ENCODE results near the gene CRADD. TPM values are rescaled to one million over a fixed set of nuclear protein-coding genes. Genes with fewer than 3 reads are reported as not detected.

The CRADD gene
- total and polyA plus RNA-seq, 8 donors = 8.4 to 21.4 (median 10.3) TPM

- no peak for ATAC-seq
- H3K9me3 ChIP-seq = no peaks in the 10 kb centered on the region
- intact Hi-C loops (cut with DNase I) = no loop called here
- no peaks in the 10 kb centered on the region for H3K36me3 ChIP-seq
- DNase-seq = no peak
- H3K4me1 ChIP-seq = peaks cover 0 to 7% of the 10 kb centered on the region in 2 donors
- no peaks in the 10 kb centered on the region for H3K27me3 ChIP-seq
- no peak overlapping the region for H3K27ac ChIP-seq
- no peak overlapping the region for H3K4me3 ChIP-seq
- no peak for TF ChIP-seq CTCF (IDR thresholded peaks at IDR 0.05)
Measured at GRCh38 chr12:93896952-93897351, 219.8 kb downstream of the CRADD start.

GRCh38 chr12:93901739-93902138, 224.6 kb downstream of the CRADD start:
- no peak for ATAC-seq
- Histone ChIP-seq H3K27me3 (no peaks in the 10 kb centered on the region), H3K9me3 (no peaks in the 10 kb centered on the region), H3K4me1 (no peaks in the 10 kb centered on the region), H3K4me3 (no peak overlapping the region), H3K36me3 (no peaks in the 10 kb centered on the region), H3K27ac (no peak overlapping the region)
- TF ChIP-seq CTCF (IDR thresholded peaks at IDR 0.05) = no peak
- DNase-seq = no peak
- intact Hi-C loops (cut with DNase I) = no loop called here

GRCh38 chr12:93902192-93902591, 225.0 kb downstream of the CRADD start:
- intact Hi-C loops (cut with DNase I) = no loop called here

GRCh38 chr12:93902736-93903562, 225.8 kb downstream of the CRADD start:
- H3K4me1 ChIP-seq = no peaks in the 10 kb centered on the region
- no peak overlapping the region for H3K4me3 ChIP-seq
- TF ChIP-seq CTCF (IDR thresholded peaks at IDR 0.05) = no peak
- H3K27me3 ChIP-seq = no peaks in the 10 kb centered on the region
- no peak overlapping the region for H3K27ac ChIP-seq
- intact Hi-C loops (cut with DNase I) = no loop called here
- DNase-seq (no peak), ATAC-seq (no peak)
- H3K9me3 ChIP-seq = no peaks in the 10 kb centered on the region
- H3K36me3 ChIP-seq = no peaks in the 10 kb centered on the region

More at GRCh38 chr12:93902192-93902591, 225.0 kb downstream of the CRADD start:
- no peaks in the 10 kb centered on the region for H3K9me3 ChIP-seq
- DNase-seq = no peak
- no peaks in the 10 kb centered on the region for H3K36me3 ChIP-seq
- no peak for TF ChIP-seq CTCF (IDR thresholded peaks at IDR 0.05)
- H3K4me1 ChIP-seq = no peaks in the 10 kb centered on the region
- no peak for ATAC-seq
- H3K4me3 ChIP-seq = no peak overlapping the region
- H3K27me3 ChIP-seq = no peaks in the 10 kb centered on the region
- no peak overlapping the region for H3K27ac ChIP-seq

GRCh38 chr12:93904124-93904523, 226.9 kb downstream of the CRADD start:
- DNase-seq (no peak), ATAC-seq (no peak)
- no peaks in the 10 kb centered on the region for H3K4me1 ChIP-seq
- no peak for TF ChIP-seq CTCF (IDR thresholded peaks at IDR 0.05)
- H3K9me3 ChIP-seq = no peaks in the 10 kb centered on the region
- no peak overlapping the region for H3K27ac ChIP-seq
- no peaks in the 10 kb centered on the region for H3K36me3 ChIP-seq
- intact Hi-C loops (cut with DNase I) = no loop called here
- H3K27me3 ChIP-seq = no peaks in the 10 kb centered on the region
- no peak overlapping the region for H3K4me3 ChIP-seq

Data from left lung (tissue), 10 donors.